Naive thymus-derived CD4-positive, alpha-beta T cell (primary cell): ENCODE measurements around the gene CACHD1. TPM values are rescaled to one million over a fixed set of nuclear protein-coding genes. Genes with fewer than 3 reads are reported as not detected.

Experiments used
- ATAC-seq: fragments of 150-1000 bp; cut with Tn5 transposase; 2 replicates; pipeline ENCODE4 v1.10.0; 2021; ENCODE audit warnings: mild to moderate bottlenecking, moderate library complexity
- CTCF ChIA-PET: fragments of 350-600 bp; sonication (Branson Sonifier 250); formaldehyde crosslinking; loops from one replicate; lab custom pipeline; 2021; ENCODE audit warnings: antibody characterized with exemption; lab: Charles Lee
- POLR2A ChIA-PET: fragments of 350-600 bp; sonication (Branson Sonifier 250); formaldehyde crosslinking; loops from one replicate; lab custom pipeline; 2021; ENCODE audit warnings: antibody characterized with exemption, inconsistent platforms; lab: Charles Lee
- DNase-seq, 9 donors: peaks; one replicate each; pipeline versions ENCODE4 v3.0.0 to v3.0.0-alpha.2; 2020 to 2022; ENCODE audit warnings: mixed read lengths in 1 of 9
- H3K27ac ChIP-seq: one replicate; pipeline ENCODE4 v1.7.0; 2013; ENCODE audit warnings: mild to moderate bottlenecking, low read depth, low read length, moderate library complexity
- H3K27me3 ChIP-seq, 2 donors: one replicate each; pipeline ENCODE4 v1.7.0; 2013; ENCODE audit warnings: low read length in 2 of 2, mild to moderate bottlenecking in 2 of 2, moderate library complexity in 2 of 2; ENCODE audit not compliant: control insufficient read depth in 2 of 2, insufficient read depth in 2 of 2
- H3K36me3 ChIP-seq, 3 experiments: 1 replicate in 2 of 3; 2 replicates in 1 of 3; pipeline ENCODE4 v1.7.0; 2013; ENCODE audit warnings: low read length in 3 of 3, mild to moderate bottlenecking in 3 of 3, moderate library complexity in 1 of 3; ENCODE audit not compliant: insufficient read depth in 3 of 3, control insufficient read depth in 2 of 3
- H3K4me1 ChIP-seq, 2 donors: one replicate each; pipeline ENCODE4 v1.7.0; 2013; ENCODE audit warnings: low read length in 2 of 2, mild to moderate bottlenecking in 2 of 2, moderate library complexity in 1 of 2; ENCODE audit not compliant: control insufficient read depth in 2 of 2, insufficient read depth in 2 of 2
- H3K4me3 ChIP-seq: 2 replicates; pipeline ENCODE4 v1.7.0; 2013; ENCODE audit warnings: mild to moderate bottlenecking, low read length
- H3K9me3 ChIP-seq, 3 experiments: 1 replicate in 2 of 3; 2 replicates in 1 of 3; pipeline ENCODE4 v1.7.0; 2013; ENCODE audit warnings: low read length in 3 of 3; ENCODE audit not compliant: control insufficient read depth in 2 of 3
- H3K27ac Mint-ChIP-seq, 9 donors: one replicate each; pipeline ENCODE4 v1.8.0; 2020 to 2022; ENCODE audit warnings: mixed read lengths in 9 of 9, mild to moderate bottlenecking in 8 of 9, moderate library complexity in 5 of 9, inconsistent platforms in 2 of 9
- H3K27me3 Mint-ChIP-seq, 5 donors: one replicate each; pipeline ENCODE4 v1.8.0; 2021 to 2022; ENCODE audit warnings: mixed read lengths in 5 of 5, mild to moderate bottlenecking in 1 of 5
- H3K36me3 Mint-ChIP-seq, 5 donors: one replicate each; pipeline ENCODE4 v1.8.0; 2020 to 2022; ENCODE audit warnings: mixed read lengths in 5 of 5, mild to moderate bottlenecking in 3 of 5, inconsistent platforms in 1 of 5
- H3K4me1 Mint-ChIP-seq, 7 donors: one replicate each; pipeline ENCODE4 v1.8.0; 2020 to 2022; ENCODE audit warnings: mixed read lengths in 7 of 7, mild to moderate bottlenecking in 3 of 7, inconsistent platforms in 1 of 7
- H3K4me3 Mint-ChIP-seq, 10 donors: one replicate each; pipeline ENCODE4 v1.8.0; 2020 to 2022; ENCODE audit warnings: mild to moderate bottlenecking in 10 of 10, mixed read lengths in 10 of 10, moderate library complexity in 6 of 10, inconsistent platforms in 2 of 10
- H3K9me3 Mint-ChIP-seq, 11 donors: one replicate each; pipeline ENCODE4 v1.8.0; 2020 to 2022; ENCODE audit warnings: mixed read lengths in 11 of 11, mild to moderate bottlenecking in 4 of 11, inconsistent platforms in 1 of 11, moderate library complexity in 1 of 11
- intact Hi-C, 2 donors: fragments of 100-400 bp; cut with micrococcal nuclease; formaldehyde crosslinking; loops; one replicate each; pipeline ENCODE4 v1.15.1; 2023
- polyA plus RNA-seq, 2 donors: library from polyadenylated mRNA; unstranded; fragments of 300-500 nt; fragmentation: Illumina TruSeq; gene quantifications; one replicate each; pipeline ENCODE4 v1.2.3, GENCODE V29; 2021
- total RNA-seq, 6 experiments: library from RNA in 5 of 6; stranded (reverse) in 5 of 6; gene quantifications; 1 replicate in 5 of 6; 2 replicates in 1 of 6; pipeline ENCODE4 v1.2.3 and lab custom pipeline; 2021 to 2026

The CACHD1 gene
- total and polyA plus RNA-seq, 7 experiments from 2014 or later = 0.15 to 9.0 (median 3.4) TPM

GRCh38 chr1:64570267-64570855 is 100.4 kb downstream of the CACHD1 start:
- ChIA-PET POLR2A (no interaction called here), CTCF (interaction anchor here (1.0 kb wide), 1 partner anchor 18 kb away, joined by 3 read pairs; no protein-coding TSS in a partner anchor)
- no peak overlapping the region for H3K4me3 Mint-ChIP-seq
- peaks cover 0 to 6% (median 0%) of the 10 kb centered on the region in 5 donors for H3K27me3 Mint-ChIP-seq
- Histone ChIP-seq H3K36me3 (no peaks in the 10 kb centered on the region), H3K9me3 (no peaks in the 10 kb centered on the region), H3K4me1 (no peaks in the 10 kb centered on the region), H3K27ac (no peak overlapping the region), H3K27me3 (no peaks in the 10 kb centered on the region), H3K4me3 (no peak overlapping the region)
- ATAC-seq = no peak
- peaks cover 0 to 9% (median 0%) of the 10 kb centered on the region in 7 donors for H3K4me1 Mint-ChIP-seq
- intact Hi-C loops = no loop called here
- H3K27ac Mint-ChIP-seq = peak overlapping the region in 1 of 9 donors; percentile 17
- H3K36me3 Mint-ChIP-seq = peaks cover 0 to 18% (median 3%) of the 10 kb centered on the region in 5 donors
- no peak for DNase-seq
- no peaks in the 10 kb centered on the region for H3K9me3 Mint-ChIP-seq

GRCh38 chr1:64572222-64572900 is 102.4 kb downstream of the CACHD1 start:
- no peaks in the 10 kb centered on the region for H3K36me3 ChIP-seq
- intact Hi-C loops = no loop called here
- Mint-ChIP-seq H3K9me3 (no peaks in the 10 kb centered on the region), H3K4me3 (no peak overlapping the region), H3K27me3 (no peaks in the 10 kb centered on the region), H3K36me3 (peaks cover 0 to 20% (median 3%) of the 10 kb centered on the region in 5 donors), H3K27ac (no peak overlapping the region), H3K4me1 (peaks cover 0 to 9% (median 0%) of the 10 kb centered on the region in 7 donors)
- no peaks in the 10 kb centered on the region for H3K9me3 ChIP-seq
- ATAC-seq (no peak), DNase-seq (no peak)
- POLR2A ChIA-PET = no interaction called here
- no peak overlapping the region for H3K4me3 ChIP-seq
- CTCF ChIA-PET = no interaction called here
- no peak overlapping the region for H3K27ac ChIP-seq
- no peaks in the 10 kb centered on the region for H3K27me3 ChIP-seq
- H3K4me1 ChIP-seq = no peaks in the 10 kb centered on the region

- ATAC-seq (no peak), DNase-seq (no peak)
- H3K36me3 ChIP-seq = no peaks in the 10 kb centered on the region
- CTCF ChIA-PET = no interaction called here
- Mint-ChIP-seq H3K36me3 (peaks cover 0 to 14% (median 3%) of the 10 kb centered on the region in 5 donors), H3K9me3 (no peaks in the 10 kb centered on the region), H3K4me1 (peaks cover 0 to 10% (median 0%) of the 10 kb centered on the region in 7 donors), H3K27ac (no peak overlapping the region), H3K27me3 (no peaks in the 10 kb centered on the region), H3K4me3 (no peak overlapping the region)
- H3K4me3 ChIP-seq = no peak overlapping the region
- no peak overlapping the region for H3K27ac ChIP-seq
- H3K27me3 ChIP-seq = no peaks in the 10 kb centered on the region
- H3K4me1 ChIP-seq = no peaks in the 10 kb centered on the region
- POLR2A ChIA-PET = interaction anchor here (0.6 kb wide), 1 partner anchor 182 kb away, joined by 3 read pairs; no protein-coding TSS in a partner anchor
- intact Hi-C loops = no loop called here
- H3K9me3 ChIP-seq = no peaks in the 10 kb centered on the region
Measured at GRCh38 chr1:64574301-64574700, 104.4 kb downstream of the CACHD1 start.

- Histone ChIP-seq H3K27me3 (no peaks in the 10 kb centered on the region), H3K27ac (no peak overlapping the region), H3K4me3 (no peak overlapping the region), H3K4me1 (no peaks in the 10 kb centered on the region), H3K9me3 (no peaks in the 10 kb centered on the region), H3K36me3 (no peaks in the 10 kb centered on the region)
- CTCF ChIA-PET = no interaction called here
- Mint-ChIP-seq H3K4me1 (peaks cover 0 to 4% (median 0%) of the 10 kb centered on the region in 7 donors), H3K27me3 (no peaks in the 10 kb centered on the region), H3K27ac (no peak overlapping the region), H3K9me3 (no peaks in the 10 kb centered on the region), H3K36me3 (peaks cover 0 to 11% (median 0%) of the 10 kb centered on the region in 5 donors), H3K4me3 (no peak overlapping the region)
- no peak for DNase-seq
- POLR2A ChIA-PET = no interaction called here
- intact Hi-C loops = no loop called here
- ATAC-seq = no peak
Measured at GRCh38 chr1:64575881-64576676, 106.2 kb downstream of the CACHD1 start.

GRCh38 chr1:64578270-64578973 is 108.5 kb downstream of the CACHD1 start:
- Mint-ChIP-seq H3K4me1 (peaks cover 0 to 4% (median 0%) of the 10 kb centered on the region in 7 donors), H3K9me3 (no peaks in the 10 kb centered on the region), H3K27me3 (peaks cover 0 to 3% (median 0%) of the 10 kb centered on the region in 5 donors), H3K27ac (no peak overlapping the region), H3K36me3 (peaks cover 0 to 9% (median 0%) of the 10 kb centered on the region in 5 donors), H3K4me3 (no peak overlapping the region)
- H3K27me3 ChIP-seq = no peaks in the 10 kb centered on the region
- CTCF ChIA-PET = interaction anchor here (1.3 to 1.6 kb wide), 2 partner anchors 19 to 79 kb away, joined by 4 read pairs; no protein-coding TSS in a partner anchor
- no peak overlapping the region for H3K4me3 ChIP-seq
- H3K27ac ChIP-seq = no peak overlapping the region
- no peak for DNase-seq
- H3K9me3 ChIP-seq = no peaks in the 10 kb centered on the region
- no peaks in the 10 kb centered on the region for H3K36me3 ChIP-seq
- intact Hi-C loops = no loop called here
- ATAC-seq = no peak
- POLR2A ChIA-PET = interaction anchor here (1.3 to 1.5 kb wide), 2 partner anchors 12 to 69 kb away, joined by 3 read pairs; no protein-coding TSS in a partner anchor
- H3K4me1 ChIP-seq = no peaks in the 10 kb centered on the region

- no peak overlapping the region for H3K27ac Mint-ChIP-seq
- CTCF ChIA-PET = interaction anchor here (0.7 kb wide), 1 partner anchor 35 kb away, joined by 5 read pairs; no protein-coding TSS in a partner anchor
- intact Hi-C loops = loop anchor here in 1 of 2 donors (1.0 to 5.0 kb wide), 3 partner anchors 77 to 310 kb away; partner anchors contain the start of gene CACHD1
- Histone ChIP-seq H3K4me3 (no peak overlapping the region), H3K4me1 (no peaks in the 10 kb centered on the region), H3K36me3 (no peaks in the 10 kb centered on the region), H3K27me3 (no peaks in the 10 kb centered on the region), H3K9me3 (no peaks in the 10 kb centered on the region), H3K27ac (no peak overlapping the region)
- no peaks in the 10 kb centered on the region for H3K9me3 Mint-ChIP-seq
- no peak overlapping the region for H3K4me3 Mint-ChIP-seq
- peaks cover 0 to 9% (median 3%) of the 10 kb centered on the region in 7 donors for H3K4me1 Mint-ChIP-seq
- H3K27me3 Mint-ChIP-seq = peaks cover 0 to 3% (median 0%) of the 10 kb centered on the region in 5 donors
- peaks cover 0 to 11% (median 0%) of the 10 kb centered on the region in 5 donors for H3K36me3 Mint-ChIP-seq
- ATAC-seq = no peak
- POLR2A ChIA-PET = no interaction called here
- DNase-seq = no peak
Measured at GRCh38 chr1:64579767-64580166, 109.8 kb downstream of the CACHD1 start.
